HG02885 (cell line): ENCODE measurements around the gene OR4B1.
"Not testable (repeated sequence)": the region's sequence is repeated elsewhere in the genome, so short reads cannot be mapped to it uniquely, and the experiment has no call there.

Source experiments
- ATAC-seq: cut with Tn5 transposase; IDR thresholded peaks from one replicate; pipeline ENCODE4 v1.9.1; 2021; ENCODE audit warnings: mild to moderate bottlenecking; ENCODE audit not compliant: unreplicated experiment, poor library complexity

OR4B1 gene, protein sequence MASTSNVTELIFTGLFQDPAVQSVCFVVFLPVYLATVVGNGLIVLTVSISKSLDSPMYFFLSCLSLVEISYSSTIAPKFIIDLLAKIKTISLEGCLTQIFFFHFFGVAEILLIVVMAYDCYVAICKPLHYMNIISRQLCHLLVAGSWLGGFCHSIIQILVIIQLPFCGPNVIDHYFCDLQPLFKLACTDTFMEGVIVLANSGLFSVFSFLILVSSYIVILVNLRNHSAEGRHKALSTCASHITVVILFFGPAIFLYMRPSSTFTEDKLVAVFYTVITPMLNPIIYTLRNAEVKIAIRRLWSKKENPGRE

DNA sequence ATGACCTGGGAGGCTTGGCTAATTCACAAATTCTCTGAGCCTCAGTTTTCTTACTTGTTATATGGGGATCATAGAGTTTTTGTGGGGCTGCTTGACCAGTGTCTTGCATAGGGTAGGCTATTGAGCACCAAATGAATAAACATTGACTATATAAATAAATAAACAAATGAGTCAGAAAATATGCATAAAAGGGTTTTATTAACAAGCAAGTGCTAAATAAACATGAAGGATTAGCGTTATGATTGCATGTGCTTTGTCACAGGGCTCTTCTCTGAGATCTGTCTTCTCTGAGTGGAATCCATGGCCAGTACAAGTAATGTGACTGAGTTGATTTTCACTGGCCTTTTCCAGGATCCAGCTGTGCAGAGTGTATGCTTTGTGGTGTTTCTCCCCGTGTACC lies at the start of gene OR4B1:
Gene OR4B1 (plus strand): TSS at position 301 of the 400 bp plus-strand sequence. CDS start 0 bp downstream, at position 301.
- no peak for ATAC-seq

DNA sequence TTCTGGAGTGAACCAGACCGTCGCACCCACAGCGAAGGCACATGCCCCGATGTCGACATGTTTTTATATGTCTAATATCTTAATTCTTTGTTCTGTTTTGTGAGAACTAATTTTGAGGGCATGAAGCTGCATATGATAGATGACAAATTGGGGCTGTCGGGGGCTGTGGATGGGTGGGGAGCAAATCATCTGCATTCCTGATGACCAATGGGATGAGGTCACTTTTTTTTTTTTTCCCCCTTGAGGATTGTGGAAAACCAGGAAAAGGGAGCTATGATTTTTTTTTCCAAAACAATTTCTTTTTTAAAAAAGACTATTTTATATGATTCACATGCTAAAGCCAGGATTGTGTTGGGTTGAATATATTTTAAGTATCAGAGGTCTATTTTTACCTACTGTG lies 49.2 kb upstream of the OR4B1 start:
- ATAC-seq, result no peak

DNA sequence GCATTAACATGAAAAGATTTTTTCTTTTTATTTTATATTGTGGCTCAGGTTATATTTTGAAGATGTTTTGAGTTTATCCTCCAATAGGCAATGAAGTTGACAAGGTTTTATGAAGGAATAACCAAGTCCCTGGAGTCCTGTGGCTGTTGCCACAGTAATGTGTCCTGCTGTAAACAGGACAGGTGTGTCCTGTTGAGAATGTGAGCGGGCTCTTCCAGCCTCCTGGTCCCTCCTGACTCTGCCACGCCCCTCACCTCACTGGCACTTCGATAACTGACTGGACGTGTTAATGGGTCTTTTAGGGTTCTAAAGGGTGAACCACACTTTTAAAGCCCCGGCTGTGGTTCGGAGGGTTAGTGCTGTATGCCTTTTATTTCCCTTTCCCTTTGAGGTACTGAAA lies 47.8 kb upstream of the OR4B1 start:
- no peak for ATAC-seq

DNA sequence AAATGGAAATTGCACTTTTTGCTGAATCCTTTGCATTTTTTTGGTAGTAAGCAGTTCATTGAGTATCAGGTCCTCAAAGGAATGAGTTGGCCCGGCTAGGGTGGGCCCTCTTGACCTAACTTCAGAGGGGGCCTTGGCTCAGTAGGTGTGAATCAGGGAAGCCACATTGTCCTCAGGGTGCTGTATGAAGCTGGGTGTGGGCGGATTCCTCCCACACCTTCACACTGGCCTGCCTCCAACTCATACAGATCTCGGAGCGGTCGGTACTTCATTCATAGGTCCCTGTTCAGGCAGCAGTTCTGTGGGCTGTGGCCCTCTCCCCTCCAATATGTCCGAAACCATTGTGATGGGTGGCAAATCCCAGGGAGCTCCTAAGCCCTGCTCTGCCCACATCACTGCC lies 47.4 kb upstream of the OR4B1 start:
- no peak for ATAC-seq

DNA sequence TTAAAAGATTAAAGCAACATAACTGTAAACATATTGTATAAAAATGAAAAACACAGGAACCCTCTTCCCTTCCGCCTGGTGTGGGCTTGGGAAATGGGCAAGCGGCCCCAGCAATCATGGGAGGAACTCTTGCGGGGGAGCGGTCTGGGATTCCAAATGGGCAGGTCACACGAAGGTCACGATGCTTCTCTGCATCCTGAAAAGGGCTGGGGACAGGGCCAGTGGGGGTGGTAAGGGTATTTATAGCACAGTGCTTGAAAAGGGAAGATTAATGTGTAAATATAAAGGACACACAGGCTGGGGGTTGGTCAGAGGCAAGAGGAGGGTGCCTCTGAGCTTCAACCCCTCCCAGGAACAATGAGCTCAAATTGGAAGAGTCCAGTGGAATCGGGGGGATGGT lies 46.9 kb upstream of the OR4B1 start:
- ATAC-seq, result no peak

DNA sequence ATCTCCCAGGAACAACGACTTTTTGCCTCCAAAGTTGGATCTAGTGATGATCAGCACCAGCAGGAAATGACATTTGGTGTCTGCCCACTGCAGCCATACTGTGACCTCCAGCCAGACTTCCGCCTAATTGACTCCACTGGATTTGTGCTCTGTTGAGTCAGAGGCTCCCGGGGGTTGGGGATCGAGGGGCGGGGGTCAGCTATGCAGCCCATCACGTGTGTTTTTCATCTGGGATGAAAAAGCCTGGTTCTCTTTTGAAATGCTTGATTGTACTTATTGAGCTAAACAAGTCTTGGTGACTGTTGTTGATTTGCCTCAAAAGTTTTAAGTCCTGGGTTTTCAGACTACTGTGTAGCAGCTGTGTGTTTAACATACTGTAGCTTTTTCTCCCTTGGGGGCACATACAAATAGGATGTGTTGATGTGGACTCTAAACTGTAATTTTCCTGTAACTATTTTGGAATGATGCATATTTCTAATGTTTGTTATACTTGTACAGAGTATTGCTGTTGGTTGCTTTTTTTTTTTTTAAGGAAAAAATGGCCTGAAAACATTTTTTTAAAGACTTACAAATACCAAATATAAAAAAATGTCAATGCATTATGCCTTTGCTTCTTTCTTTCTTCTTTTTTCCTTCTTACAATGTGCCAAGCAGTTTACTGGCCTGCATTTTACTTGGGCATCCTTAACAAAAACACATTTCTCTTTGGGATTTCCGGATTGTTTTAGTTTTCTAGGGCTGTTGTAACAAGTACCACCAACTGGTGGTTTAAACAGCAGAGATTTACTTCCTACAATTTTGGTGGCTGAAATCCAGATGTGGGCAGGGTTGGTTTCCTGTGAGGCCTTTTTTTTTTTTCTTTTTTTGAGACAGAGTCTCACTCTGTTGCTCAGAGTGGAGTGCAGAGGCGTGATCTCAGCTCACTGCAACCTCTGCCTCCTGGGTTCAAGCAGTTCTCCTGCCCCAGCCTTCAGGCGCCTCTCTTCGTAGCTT lies 46.1 kb upstream of the OR4B1 start:
- ATAC-seq, result peak; percentile 44

DNA sequence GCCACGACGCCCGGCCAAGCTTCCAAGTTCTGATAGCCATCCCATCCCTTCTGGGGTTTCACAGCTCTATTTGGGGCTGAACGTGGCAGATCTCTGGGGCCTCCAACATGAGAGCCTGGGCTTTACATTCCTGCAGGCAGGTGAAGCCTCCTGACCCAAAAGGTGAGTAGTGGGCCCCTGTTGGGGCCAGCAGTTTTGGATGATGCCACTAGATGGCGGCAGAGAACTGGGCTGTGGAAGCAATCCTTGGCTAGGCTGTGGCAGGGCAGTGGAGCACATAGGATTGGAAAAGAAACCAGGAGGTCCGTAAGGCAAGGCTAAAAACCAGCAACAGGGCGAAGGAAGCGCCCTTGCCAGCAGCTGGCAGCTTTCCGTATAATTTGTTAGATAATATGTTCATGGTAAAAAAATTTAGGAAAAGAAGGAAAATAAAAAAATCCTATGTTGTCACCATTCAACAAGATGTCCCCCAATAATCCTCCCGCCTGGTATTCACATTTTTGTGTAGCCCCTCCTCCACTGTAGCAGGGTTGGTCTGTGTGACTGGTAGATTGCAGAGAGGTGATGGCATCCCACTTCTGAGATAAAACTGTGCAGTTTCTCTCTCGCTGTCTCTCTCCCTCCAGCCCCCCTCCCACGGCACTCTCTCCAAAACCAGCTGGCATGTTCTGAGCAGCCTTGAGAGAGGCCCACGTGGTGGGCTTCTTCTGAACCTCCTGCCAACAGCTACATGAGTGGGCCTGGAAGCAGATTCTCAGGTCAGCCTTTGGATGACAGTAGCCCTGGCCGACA lies 43.6 kb upstream of the OR4B1 start:
- ATAC-seq, result peak; percentile 88

DNA sequence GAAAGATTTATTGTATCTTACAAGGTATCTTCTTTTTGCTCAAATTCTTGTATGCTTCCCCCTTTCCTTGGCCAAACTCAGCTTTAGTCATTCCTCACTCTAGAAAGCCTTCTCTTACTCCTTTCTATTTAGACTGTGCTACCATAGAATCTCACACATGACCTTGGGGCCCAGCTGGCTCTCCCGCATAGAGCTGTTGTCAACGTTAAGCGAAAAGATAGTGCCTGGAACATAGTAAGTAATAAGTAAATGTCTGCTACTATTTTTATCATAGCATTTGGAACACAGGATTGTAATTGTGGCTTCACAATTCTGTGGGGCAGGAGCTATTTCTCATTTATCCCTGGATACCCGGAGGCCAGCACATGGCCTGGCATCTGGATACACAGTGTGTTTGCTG lies 38.9 kb upstream of the OR4B1 start:
- ATAC-seq, result no peak

DNA sequence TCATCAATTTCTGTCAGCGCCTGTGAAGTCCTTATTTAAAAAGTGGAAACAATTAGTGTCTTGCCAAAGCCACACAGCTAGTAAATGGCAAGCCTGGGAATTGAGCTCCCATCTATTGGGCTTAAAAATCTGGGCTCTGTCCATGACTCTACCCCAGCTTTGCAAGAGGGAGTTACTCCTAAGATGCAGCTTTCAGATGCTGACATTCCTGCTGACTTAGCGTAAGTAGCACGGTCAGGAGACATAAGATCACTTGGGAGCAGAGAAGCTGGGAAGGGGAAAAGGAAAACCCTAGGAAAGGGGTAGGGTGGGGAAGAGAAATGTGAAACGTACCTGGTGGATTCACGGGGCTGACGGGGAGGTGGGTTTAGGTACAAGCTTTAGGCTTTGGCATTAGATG lies 36.0 kb upstream of the OR4B1 start:
- no peak for ATAC-seq

DNA sequence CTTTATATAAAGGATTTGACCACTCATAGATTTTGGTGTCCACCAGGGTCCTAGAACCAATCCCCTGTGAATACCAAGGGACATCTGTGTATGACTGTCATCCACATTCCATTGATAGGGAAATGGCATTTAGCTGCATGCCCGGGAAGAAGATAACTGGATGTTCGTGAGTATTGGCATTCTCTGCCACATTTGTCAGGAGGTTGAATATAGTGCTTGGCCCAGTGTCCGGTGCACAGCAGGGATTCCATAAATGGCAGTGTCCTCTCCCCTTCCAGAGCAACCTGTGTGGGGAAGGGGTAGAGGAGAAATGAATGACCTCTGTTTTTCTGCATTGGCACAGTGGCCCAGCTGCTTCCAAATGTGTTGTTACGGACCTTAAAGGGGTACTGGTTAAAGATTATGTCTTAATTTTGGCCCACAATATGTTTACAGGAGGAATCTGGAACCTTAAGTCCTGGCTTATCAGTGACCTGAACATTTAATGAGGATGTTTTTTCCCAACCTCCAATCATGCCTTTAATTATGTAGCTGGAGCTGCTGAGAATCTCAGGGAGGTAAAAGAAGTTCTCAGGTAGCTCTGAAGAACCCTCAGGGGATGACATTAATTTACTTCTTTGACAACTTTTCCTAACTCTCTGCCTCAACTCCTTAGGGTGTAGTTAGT lies 33.6 kb upstream of the OR4B1 start:
- no peak for ATAC-seq

DNA sequence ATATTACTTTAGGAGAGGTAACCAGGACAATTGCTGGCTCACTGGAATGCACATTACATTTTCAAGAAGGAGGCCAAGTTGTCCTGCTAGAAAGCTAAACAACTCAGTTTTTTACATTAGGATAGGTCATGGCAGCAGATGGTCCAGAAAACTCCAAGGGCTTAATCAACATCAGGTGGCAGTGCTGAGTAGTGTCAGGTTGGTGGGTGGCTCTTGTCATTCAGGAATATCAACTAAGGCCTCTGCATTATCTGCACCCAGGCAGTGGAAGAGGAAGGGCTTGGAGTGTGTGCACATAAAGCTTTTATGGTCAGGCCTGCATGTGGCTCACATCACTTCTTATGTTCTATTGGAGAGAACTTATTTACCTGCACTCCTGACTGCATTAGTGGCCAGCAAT lies 32.2 kb upstream of the OR4B1 start:
- no peak for ATAC-seq

DNA sequence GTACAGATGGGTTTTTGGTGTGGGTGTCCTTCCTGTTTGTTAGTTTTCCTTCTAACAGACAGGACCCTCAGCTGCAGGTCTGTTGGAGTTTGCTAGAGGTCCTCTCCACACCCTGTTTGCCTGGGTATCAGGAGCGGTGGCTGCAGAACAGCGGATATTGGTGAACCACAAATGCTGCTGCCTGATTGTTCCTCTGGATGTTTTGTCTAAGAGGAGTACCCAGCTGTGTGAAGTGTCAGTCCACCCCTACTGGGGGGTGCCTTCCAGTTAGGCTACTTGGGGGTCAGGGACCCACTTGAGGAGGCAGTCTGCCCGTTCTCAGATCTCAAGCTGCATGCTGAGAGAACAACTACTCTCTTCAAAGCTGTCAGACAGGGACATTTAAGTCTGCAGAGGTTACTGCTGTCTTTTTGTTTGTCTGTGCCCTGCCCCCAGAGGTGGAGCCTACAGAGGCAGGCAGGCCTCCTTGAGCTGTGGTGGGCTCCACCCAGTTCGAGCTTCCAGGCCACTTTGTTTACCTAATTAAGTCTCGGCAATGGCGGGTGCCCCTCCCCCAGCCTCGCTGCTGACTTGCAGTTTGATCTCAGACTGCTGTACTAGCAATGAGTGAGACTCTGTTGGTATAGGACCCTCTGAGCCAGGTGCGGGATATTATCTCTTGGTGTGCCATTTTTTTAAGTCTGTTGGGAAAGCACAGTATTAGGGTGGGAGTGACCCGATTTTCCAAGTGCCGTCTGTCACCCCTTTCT lies 25.5 kb upstream of the OR4B1 start:
- not testable (repeated sequence) for ATAC-seq

DNA sequence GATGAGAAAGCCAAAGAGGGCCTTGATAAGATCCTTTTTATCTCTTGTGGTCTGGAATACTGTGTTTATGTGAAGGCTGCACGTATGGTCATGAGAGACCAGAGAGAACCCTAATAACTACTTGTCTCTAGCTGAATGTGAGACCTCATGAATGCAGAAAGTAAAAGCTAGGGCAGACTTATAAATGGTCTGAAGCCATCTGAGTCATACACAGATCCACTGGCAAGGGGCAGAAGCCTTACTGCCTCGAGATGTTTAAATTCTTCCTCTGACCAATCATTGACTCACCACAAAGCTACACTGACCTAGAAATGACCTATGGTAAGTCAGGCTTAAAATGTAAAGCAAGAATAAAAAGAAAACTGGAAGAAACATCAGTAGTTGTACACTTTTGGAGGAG lies 22.7 kb upstream of the OR4B1 start:
- no peak for ATAC-seq

DNA sequence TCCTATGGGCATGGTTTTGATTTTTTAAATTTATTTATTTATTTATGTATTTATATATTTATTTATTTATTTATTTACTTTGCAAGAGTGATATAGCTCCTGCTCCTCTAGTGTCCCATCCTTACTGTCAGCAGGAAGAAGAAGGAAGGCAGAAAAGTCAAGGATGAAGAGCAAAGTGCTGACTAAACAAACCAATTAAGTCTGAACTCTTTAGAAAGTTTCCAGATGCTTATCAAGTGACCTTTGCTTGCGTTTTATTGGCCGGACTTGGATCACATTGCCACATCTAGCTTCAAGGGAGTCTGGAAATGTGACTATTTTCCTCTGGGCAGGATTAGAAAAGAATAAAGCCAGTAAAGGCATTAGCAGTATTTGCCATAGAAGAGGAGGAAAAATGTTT lies 8.7 kb upstream of the OR4B1 start:
- ATAC-seq, result no peak

DNA sequence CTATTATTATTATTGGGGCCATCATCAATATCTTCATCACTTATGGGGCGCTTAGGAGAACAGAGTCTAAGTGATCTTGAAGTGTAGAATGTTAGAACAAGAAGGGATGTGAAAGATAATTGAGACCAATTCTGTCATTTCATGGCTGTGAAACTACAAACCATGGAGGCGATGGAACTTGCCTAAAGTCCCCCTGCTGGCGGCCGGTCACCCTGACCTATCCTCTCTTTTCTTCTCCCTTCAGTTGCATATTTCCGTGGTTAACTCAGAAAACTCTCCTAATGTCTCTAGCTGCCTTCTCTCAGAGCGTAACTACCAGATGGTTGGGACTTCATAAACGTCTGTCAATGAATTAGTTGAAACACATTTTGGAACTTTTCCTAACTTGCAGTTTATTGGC lies 6.6 kb upstream of the OR4B1 start:
- ATAC-seq, result no peak

DNA sequence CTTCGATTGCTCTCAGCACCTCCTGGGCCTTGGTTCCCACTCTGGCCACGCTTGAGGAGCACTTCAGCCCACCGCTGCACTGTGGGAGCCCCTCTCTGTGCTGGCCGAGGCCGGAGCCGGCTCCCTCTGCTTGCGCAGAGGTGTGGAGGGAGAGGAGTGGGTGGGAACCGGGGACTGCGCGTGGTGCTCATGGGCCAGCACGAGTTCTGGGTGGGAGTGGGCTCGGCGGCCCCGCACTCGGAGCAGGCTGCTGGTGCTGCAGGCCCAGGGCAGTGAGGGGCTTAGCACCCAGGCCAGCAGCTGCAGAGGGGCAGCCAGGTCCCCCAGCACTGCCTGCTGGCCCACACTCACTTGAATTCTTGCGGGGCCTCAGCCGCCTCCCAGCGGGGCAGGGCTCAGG lies 12.2 kb downstream of the OR4B1 start:
- ATAC-seq, result no peak

DNA sequence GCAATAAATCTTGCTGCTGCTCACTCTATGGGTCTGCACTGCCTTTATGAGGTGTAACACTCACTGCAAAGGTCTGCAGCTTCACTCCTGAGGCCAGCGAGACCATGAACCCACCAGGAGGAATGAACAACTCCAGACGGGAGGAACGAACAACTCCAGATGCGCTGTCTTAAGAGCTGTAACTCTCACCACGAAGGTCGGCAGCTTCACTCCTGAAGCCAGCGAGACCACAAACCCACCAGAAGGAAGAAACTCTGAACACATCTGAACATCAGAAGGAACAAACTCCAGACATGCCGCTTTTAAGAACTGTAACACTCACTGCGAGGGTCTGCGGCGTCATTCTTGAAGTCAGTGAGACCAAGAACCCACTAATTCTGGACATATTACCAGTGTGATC lies 13.4 kb downstream of the OR4B1 start:
- not testable (repeated sequence) for ATAC-seq

DNA sequence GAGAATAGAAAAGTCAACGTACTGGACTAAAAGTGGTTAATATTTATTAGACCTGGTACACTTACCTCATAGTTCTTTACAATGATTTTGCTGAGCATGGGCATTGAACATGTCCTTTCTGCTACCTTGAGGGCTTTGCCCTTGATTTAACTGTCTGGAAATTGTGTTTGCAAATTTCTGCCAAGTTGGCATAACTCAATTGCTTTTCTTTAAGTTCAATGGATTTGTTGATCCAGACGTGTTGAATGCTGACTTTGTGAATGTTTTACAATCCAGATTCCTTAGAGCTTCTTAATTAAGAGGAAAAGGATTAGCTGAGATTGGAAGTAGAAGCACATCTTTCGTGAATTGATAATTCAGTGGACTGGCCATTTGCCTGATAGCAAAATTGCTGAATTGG lies 21.1 kb downstream of the OR4B1 start:
- ATAC-seq, result no peak

DNA sequence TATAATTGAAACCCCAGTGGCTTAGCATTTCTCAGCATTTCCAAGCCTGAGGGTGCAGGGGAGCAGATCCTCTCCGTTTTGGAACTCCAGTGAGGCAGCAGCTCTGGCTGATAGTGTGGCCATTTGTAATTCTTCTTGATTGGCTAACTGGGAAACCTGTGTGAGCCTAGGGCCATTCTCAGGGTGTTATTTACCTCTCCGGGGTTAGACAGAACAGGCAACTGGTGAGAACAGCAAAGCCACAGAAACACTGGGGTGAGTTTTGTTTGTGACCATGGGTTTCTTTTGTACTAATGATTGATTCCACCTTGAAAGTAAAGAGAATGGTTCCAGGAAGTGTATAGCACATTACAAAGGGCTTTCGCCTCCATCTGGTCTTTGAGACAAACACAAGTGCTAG lies 25.9 kb downstream of the OR4B1 start:
- no peak for ATAC-seq

DNA sequence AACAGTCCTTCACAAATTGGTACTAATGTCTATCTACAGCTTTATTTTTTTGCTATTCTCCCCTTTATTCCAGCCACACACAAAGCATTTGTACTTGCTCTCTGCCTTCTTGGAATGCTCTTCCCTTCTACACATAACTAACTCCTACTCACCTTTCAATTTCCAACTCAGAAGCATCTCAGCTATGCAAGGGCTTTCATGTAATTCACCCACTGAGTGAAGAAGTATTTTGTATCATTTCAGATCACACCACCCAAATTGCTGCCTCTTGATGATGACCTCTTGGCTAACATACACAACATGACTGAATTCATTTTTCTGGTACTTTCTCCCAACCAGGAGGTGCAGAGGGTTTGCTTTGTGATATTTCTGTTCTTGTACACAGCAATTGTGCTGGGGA lies 28.2 kb downstream of the OR4B1 start, which contains the start of gene OR4X2:
Gene OR4X2 (plus strand): TSS at position 301 of the 400 bp plus-strand sequence. CDS start 0 bp downstream, at position 301.
- no peak for ATAC-seq
